Right lobe of liver (tissue), 4 donors: Measurements from ENCODE around the gene SUCO.

Experiments used
- CTCF ChIP-seq, 4 donors: fragments of 200-600 bp in 3 of 4; fragments of 450-650 bp in 1 of 4; IDR thresholded peaks; one replicate each; pipeline versions ENCODE4 v1.5.1 to v1.8.0; 2016 to 2022; ENCODE audit warnings: antibody characterized with exemption in 4 of 4, mild to moderate bottlenecking in 2 of 4
- POLR2A ChIP-seq: fragments of 450-650 bp; IDR thresholded peaks from one replicate; pipeline ENCODE4 v1.6.1; 2017; ENCODE audit warnings: antibody characterized with exemption, mild to moderate bottlenecking
- donor health status: DM: no; HTN: no; CAD: no.
- donor health status: DM: no; HTN: no; CAD: no.
- donor health status: DM: no; HTN: yes; CAD: no.

- TF ChIP-seq CTCF (IDR thresholded peaks at IDR 0.05) = no peak
- no peak for TF ChIP-seq POLR2A
Observed at GRCh38 chr1:172529304-172529703, 3.6 kb upstream of the SUCO start.
